ENCODE results near the gene CLIP1. TPM values are rescaled to one million over a fixed set of nuclear protein-coding genes. Genes with fewer than 3 reads are reported as not detected.

The CLIP1 gene
- total and polyA plus RNA-seq, 2 of the 4 experiments (the other 2 are of a cell fraction): 38.0 to 54.8 TPM

- dilution Hi-C loops (cut with HindIII; ENCODE audit: low sequenced_read_pairs, unreplicated experiment): no loop called here
- POLR2A ChIA-PET (ENCODE audit: unreplicated experiment): no interaction called here
Observed at GRCh38 chr12:122412851-122413433, 9.5 kb downstream of the CLIP1 start.

More at GRCh38 chr12:122412851-122413433, 9.5 kb downstream of the CLIP1 start:
- Histone ChIP-seq H3K9me3 (ENCODE audit: control insufficient read depth, insufficient read depth, low read length) (no peaks in the 10 kb centered on the region), H4K20me1 (ENCODE audit: insufficient read depth, low read length) (peaks cover 2% of the 10 kb centered on the region; the same call in 1 of the 2 replicates), H2BK120ac (ENCODE audit: low read depth, low read length) (no peak overlapping the region), H4K91ac (ENCODE audit: insufficient read depth, low read depth, low read length) (no peak overlapping the region), H3K4ac (ENCODE audit: low read depth, low read length) (no peak overlapping the region), H4K5ac (ENCODE audit: low read depth, low read length) (no peak overlapping the region), H2BK20ac (ENCODE audit: low read depth, low read length) (no peak overlapping the region), H3K27ac (ENCODE audit: insufficient read depth, low read length) (no peak overlapping the region), H3K18ac (ENCODE audit: low read depth, low read length) (no peak overlapping the region), H4K8ac (ENCODE audit: low read depth in 2 of 2, low read length in 2 of 2) (0 out of 4 replicates have a peak overlapping the region, but pooled peaks of 1 of the 2 experiments have one; percentile 33), H2AK5ac (ENCODE audit: low read depth, low read length) (no peak overlapping the region), H3K56ac (ENCODE audit: extremely low read depth, insufficient read depth, low read length) (no peak overlapping the region), H3K27me3 (ENCODE audit: control insufficient read depth, insufficient read depth, low read length) (no peaks in the 10 kb centered on the region), H2AK9ac (replicated peaks; ENCODE audit: low read depth, low read length, poor library complexity) (no peak overlapping the region), H2AFZ (replicated peaks; ENCODE audit: low read length, poor library complexity) (no peak overlapping the region), H3K4me3 (ENCODE audit: insufficient read depth, low read depth, low read length) (no peak overlapping the region), H3K9me1 (ENCODE audit: insufficient read depth, low read length) (peaks cover 3% of the 10 kb centered on the region; the same call in 1 of the 2 replicates), H2BK15ac (ENCODE audit: low read depth, low read length) (no peak overlapping the region), H3K79me1 (ENCODE audit: low read depth in 1 of 2, low read length in 2 of 2) (peaks cover 19 to 73% of the 10 kb centered on the region in 2 experiments), H3K23ac (ENCODE audit: low read depth, low read length) (no peak overlapping the region), H3K14ac (replicated peaks; ENCODE audit: low read depth, low read length) (no peak overlapping the region), H2BK5ac (ENCODE audit: low read depth, low read length, poor library complexity, severe bottlenecking) (peak overlapping the region; percentile 19), H3K4me1 (ENCODE audit: control insufficient read depth, insufficient read depth, low read length) (no peaks in the 10 kb centered on the region), H3K4me2 (ENCODE audit: low read depth, low read length) (no peak overlapping the region), H3K9ac (ENCODE audit: low read depth, low read length) (no peak overlapping the region), H3K36me3 (ENCODE audit: control insufficient read depth, insufficient read depth, low read length) (0 out of 2 replicates have a peak, but pooled peaks cover 7% of the 10 kb centered on the region)
- in situ Hi-C loops (cut with MboI; ENCODE audit: low sequenced_read_pairs): no loop called here
- intact Hi-C loops (cut with micrococcal nuclease): no loop called here
- TF ChIP-seq USF2 (IDR thresholded peaks at IDR 0.05; ENCODE audit: low read depth, low read length) (no peak), FOS (IDR thresholded peaks at IDR 0.05; ENCODE audit: low read depth, low read length) (no peak), POLR2A (IDR thresholded peaks at IDR 0.05; ENCODE audit: low read depth, low read length) (no peak), RCOR1 (IDR thresholded peaks at IDR 0.05; ENCODE audit: insufficient replicate concordance, low read length) (no peak), RAD21 (IDR thresholded peaks at IDR 0.05; ENCODE audit: low read length) (no peak)
- BruUV-seq (replicated peaks): no TSS peak
- 80% methylated on average over 1 of the region's 4 CpGs; no CpG with 5 or more reads in 1 of the 2 experiments for WGBS, 2 experiments (ENCODE audit: extremely low coverage in 2 of 2, insufficient read length in 1 of 2)
- CTCF ChIA-PET: no interaction called here
- no peak for DNase-seq
- ATAC-seq (ENCODE audit: low read depth): no peak

Data from IMR-90 (cell line).